Ammon's horn (tissue), 1 donor: ENCODE measurements around the gene DHX58.

Experiments
- DNase-seq: peaks from one replicate; pipeline ENCODE4 v3.0.0-alpha.2; 2016; ENCODE audit warnings: low spot score

The DHX58 gene

GRCh38 chr17:42087042-42087701 lies 25.3 kb downstream of the DHX58 start:
- no peak for DNase-seq

- no peak for DNase-seq
Measured at GRCh38 chr17:42081516-42082129, 30.9 kb downstream of the DHX58 start.

- no peak for DNase-seq
Measured at GRCh38 chr17:42079541-42079940, 33.0 kb downstream of the DHX58 start.

- DNase-seq: no peak
Measured at GRCh38 chr17:42078396-42079043, 34.0 kb downstream of the DHX58 start.

GRCh38 chr17:42077755-42078154 lies 34.8 kb downstream of the DHX58 start:
- no peak for DNase-seq

- DNase-seq: no peak
Measured at GRCh38 chr17:42076797-42077559, 35.5 kb downstream of the DHX58 start.

GRCh38 chr17:42075789-42076188 lies 36.7 kb downstream of the DHX58 start:
- DNase-seq: no peak

- DNase-seq: no peak
Measured at GRCh38 chr17:42072323-42073187, 40.0 kb downstream of the DHX58 start.

GRCh38 chr17:42071810-42072209 lies 40.7 kb downstream of the DHX58 start:
- DNase-seq: no peak

GRCh38 chr17:42068979-42069378 lies 43.5 kb downstream of the DHX58 start:
- DNase-seq: no peak

GRCh38 chr17:42067371-42068091 lies 45.0 kb downstream of the DHX58 start:
- DNase-seq: peak; percentile 65

- DNase-seq: no peak
Measured at GRCh38 chr17:42065201-42065600, 47.3 kb downstream of the DHX58 start.

- no peak for DNase-seq
Measured at GRCh38 chr17:42062681-42063080, 49.8 kb downstream of the DHX58 start.

GRCh38 chr17:42061646-42062487 lies 50.6 kb downstream of the DHX58 start:
- no peak for DNase-seq

- DNase-seq: no peak
Measured at GRCh38 chr17:42060231-42060630, 52.3 kb downstream of the DHX58 start.

GRCh38 chr17:42059815-42060214 lies 52.7 kb downstream of the DHX58 start:
- DNase-seq: no peak

- DNase-seq: no peak
Measured at GRCh38 chr17:42058063-42058462, 54.5 kb downstream of the DHX58 start.

GRCh38 chr17:42056635-42057034 lies 55.9 kb downstream of the DHX58 start:
- DNase-seq: no peak

- DNase-seq: no peak
Measured at GRCh38 chr17:42055496-42055895, 57.0 kb downstream of the DHX58 start.

- DNase-seq: no peak
Measured at GRCh38 chr17:42055027-42055426, 57.5 kb downstream of the DHX58 start.
